ENCODE data around the gene NFKB2. TPM values are rescaled to one million over a fixed set of nuclear protein-coding genes. Genes with fewer than 3 reads are reported as not detected.

Gene NFKB2
- total and polyA plus RNA-seq, 4 donors, result 6.4 to 16.6 (median 12.2) TPM

DNA sequence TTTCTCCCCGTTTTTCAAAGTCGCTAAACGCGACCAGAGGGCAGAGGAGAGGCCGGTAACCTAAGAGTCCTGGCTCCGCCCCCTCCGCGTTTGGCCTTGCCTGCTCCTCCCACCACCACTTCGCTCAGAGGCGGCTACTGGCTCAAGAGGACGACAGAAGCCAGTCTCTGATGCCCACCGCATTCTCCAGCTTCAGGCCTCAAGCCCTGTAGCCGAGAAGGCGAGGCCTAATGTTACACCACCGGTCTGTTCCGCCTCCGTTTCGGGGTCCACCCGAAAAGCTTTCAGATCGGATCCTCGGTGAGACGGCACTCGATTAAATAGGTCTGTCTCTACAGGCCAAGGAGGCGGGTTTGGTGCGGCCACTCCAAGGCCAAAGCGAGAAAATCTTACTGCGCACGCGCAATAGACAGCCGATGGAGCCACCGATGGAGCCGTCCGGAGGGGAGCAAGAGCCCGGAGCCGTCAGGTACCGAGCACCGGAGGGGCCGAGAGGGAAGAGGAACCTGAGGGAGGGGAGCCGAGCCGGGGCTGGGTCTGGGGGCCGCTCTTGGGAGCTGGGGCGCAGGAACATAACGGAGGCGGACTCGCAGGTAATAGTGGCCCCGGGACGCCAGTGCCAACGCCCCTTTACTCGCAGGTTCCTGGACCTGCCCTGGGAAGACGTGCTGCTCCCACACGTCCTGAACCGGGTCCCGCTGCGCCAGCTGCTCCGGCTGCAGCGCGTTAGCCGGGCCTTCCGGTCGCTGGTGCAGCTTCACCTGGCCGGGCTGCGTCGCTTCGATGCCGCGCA lies 25.4 kb downstream of the NFKB2 start, which contains the start of gene FBXL15:
TSS of gene FBXL15 (plus strand) at position 123 of the 793 bp plus-strand sequence. CDS start at position 417, 294 bp downstream.
- Histone ChIP-seq H3K36me3 (ENCODE audit: control insufficient read depth, insufficient read depth, low read length) (peaks cover 43% of the 10 kb centered on the region), H3K4me3 (ENCODE audit: low read depth, low read length) (peak within 1 kb of the TSS; percentile 95), H3K4me1 (ENCODE audit: control insufficient read depth, insufficient read depth, low read length) (peaks cover 81% of the 10 kb centered on the region), H3K27ac (ENCODE audit: low read depth, low read length) (peak within 1 kb of the TSS; percentile 96), H3K27me3 (ENCODE audit: control insufficient read depth, insufficient read depth, low read length) (peaks cover 3% of the 10 kb centered on the region), H3K9me3 (ENCODE audit: control insufficient read depth, insufficient read depth, low read length) (no peaks in the 10 kb centered on the region)
- DNase-seq (ENCODE audit: low read depth in 4 of 6, low spot score in 6 of 6), result peak; percentile 97 to 100 (median 98)
- 0% methylated on average over 66 of the region's 66 CpGs for whole genome bisulfite sequencing (ENCODE audit: insufficient coverage)

DNA sequence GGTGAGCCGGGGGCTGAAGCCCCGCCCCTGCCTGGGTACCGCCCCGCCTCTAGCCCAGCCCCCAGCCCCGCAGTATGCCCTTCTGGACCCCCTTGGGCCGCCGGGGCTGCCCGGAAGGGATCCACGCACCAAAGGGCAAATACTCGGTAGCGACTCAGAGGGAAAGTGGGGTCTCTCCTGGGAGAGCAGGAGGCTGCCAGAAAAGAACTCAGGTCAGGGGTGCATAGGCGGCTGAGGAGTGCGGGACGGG lies 25.9 kb downstream of the NFKB2 start:
- Histone ChIP-seq H3K4me1 (ENCODE audit: control insufficient read depth, insufficient read depth, low read length) (peaks cover 83% of the 10 kb centered on the region), H3K4me3 (ENCODE audit: low read depth, low read length) (peak overlapping the region; percentile 95), H3K27ac (ENCODE audit: low read depth, low read length) (peak overlapping the region; percentile 96), H3K36me3 (ENCODE audit: control insufficient read depth, insufficient read depth, low read length) (peaks cover 43% of the 10 kb centered on the region), H3K27me3 (ENCODE audit: control insufficient read depth, insufficient read depth, low read length) (peaks cover 3% of the 10 kb centered on the region), H3K9me3 (ENCODE audit: control insufficient read depth, insufficient read depth, low read length) (no peaks in the 10 kb centered on the region)
- no peak for DNase-seq (ENCODE audit: low read depth in 4 of 6, low spot score in 6 of 6)
- 0% methylated on average over 14 of the region's 14 CpGs for WGBS (ENCODE audit: insufficient coverage)

DNA sequence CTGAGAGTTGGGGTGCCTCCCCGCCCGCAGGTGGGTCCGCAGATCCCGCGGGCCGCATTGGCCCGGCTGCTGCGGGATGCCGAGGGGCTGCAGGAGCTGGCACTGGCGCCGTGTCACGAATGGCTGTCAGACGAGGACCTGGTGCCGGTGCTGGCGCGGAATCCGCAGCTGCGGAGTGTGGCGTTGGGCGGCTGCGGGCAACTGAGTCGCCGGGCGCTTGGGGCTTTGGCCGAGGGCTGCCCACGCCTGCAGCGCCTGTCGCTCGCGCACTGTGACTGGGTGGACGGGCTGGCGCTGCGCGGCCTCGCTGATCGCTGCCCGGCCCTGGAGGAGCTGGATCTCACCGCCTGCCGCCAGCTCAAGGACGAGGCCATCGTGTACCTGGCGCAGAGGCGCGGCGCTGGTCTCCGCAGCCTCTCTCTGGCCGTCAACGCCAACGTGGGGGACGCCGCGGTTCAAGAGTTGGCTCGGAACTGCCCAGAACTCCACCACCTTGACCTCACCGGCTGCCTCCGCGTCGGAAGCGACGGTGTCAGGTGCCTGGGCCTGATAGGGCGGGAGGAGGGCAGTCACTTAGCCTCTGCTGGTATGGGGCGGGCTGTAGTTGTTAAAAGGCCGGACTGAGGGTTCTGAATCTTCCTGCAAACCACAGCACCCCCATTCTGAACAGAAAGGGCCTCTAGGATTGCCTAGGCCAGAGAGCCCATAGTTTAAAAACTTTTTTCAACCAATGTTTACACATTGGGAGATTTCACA lies 26.4 kb downstream of the NFKB2 start:
- H3K27me3 ChIP-seq (ENCODE audit: control insufficient read depth, insufficient read depth, low read length), result peaks cover 3% of the 10 kb centered on the region
- 2% methylated on average over 50 of the region's 62 CpGs for WGBS (ENCODE audit: insufficient coverage)
- peaks cover 38% of the 10 kb centered on the region for H3K36me3 ChIP-seq (ENCODE audit: control insufficient read depth, insufficient read depth, low read length)
- no peak for DNase-seq (ENCODE audit: low read depth in 4 of 6, low spot score in 6 of 6)
- H3K27ac ChIP-seq (ENCODE audit: low read depth, low read length), result peak overlapping the region; percentile 96
- peaks cover 83% of the 10 kb centered on the region for H3K4me1 ChIP-seq (ENCODE audit: control insufficient read depth, insufficient read depth, low read length)
- peak overlapping the region; percentile 95 for H3K4me3 ChIP-seq (ENCODE audit: low read depth, low read length)
- no peaks in the 10 kb centered on the region for H3K9me3 ChIP-seq (ENCODE audit: control insufficient read depth, insufficient read depth, low read length)

DNA sequence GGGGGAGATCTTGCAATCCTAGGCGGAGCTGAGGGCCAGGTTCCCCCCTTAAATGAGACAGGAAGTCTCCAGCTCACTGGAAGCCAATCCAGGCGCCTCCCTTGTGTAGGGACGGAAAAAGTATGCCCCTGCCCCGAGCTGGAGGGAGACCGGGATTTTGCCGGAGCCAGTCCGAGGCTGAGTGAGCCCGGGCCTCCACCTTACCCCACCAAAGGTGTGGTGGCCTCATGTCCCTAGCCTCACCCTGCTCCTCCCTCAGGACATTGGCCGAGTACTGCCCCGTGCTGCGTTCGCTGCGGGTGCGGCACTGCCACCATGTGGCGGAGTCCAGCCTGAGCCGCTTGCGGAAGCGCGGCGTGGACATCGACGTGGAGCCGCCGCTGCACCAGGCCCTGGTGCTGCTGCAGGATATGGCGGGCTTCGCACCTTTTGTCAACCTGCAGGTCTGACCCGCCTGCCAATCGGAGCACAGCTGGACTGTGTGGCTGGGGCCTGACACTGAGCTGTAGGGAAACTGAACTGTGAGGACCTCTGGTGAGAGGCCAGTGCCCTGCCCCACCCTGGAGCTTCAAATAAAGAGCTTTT lies 27.1 kb downstream of the NFKB2 start:
- peak in 2 of 6 donors; percentile 73 to 74 for DNase-seq (ENCODE audit: low read depth in 4 of 6, low spot score in 6 of 6)
- H3K27ac ChIP-seq (ENCODE audit: low read depth, low read length), result peak overlapping the region; percentile 16
- WGBS (ENCODE audit: insufficient coverage), result 11% methylated on average over 27 of the region's 28 CpGs

DNA sequence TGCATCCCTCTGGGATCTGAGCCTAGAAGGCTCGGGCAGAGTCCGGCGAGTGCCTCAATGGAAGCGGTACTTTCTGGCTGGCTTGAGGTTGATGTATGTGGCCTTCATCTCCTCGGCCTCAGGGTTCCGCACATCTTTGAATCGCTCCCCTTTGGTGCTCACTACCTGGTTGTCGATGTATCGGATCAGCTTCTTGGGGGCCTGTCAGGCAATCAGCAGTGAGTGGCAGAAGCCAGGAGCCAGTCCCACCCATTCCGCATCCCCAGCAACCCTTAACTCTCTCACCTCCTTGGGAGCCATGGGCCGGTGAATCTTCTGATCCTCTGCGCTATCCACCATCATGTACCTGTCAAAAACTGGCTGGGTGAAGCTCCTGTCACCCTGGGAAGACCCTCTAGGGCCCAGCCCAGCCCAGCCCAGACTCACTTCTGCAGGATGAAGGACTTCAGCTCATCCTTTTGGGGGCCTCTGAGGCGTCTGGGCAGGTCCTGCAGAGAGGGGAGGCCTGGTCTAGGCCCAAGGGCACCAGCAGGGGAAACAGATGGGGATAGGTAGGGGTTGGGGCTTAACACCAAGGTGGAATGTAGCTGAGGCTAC lies 28.0 kb downstream of the NFKB2 start:
- DNase-seq (ENCODE audit: low read depth in 4 of 6, low spot score in 6 of 6), result no peak
- no peaks in the 10 kb centered on the region for H3K9me3 ChIP-seq (ENCODE audit: control insufficient read depth, insufficient read depth, low read length)
- H3K36me3 ChIP-seq (ENCODE audit: control insufficient read depth, insufficient read depth, low read length), result peaks cover 37% of the 10 kb centered on the region
- H3K4me1 ChIP-seq (ENCODE audit: control insufficient read depth, insufficient read depth, low read length), result peaks cover 77% of the 10 kb centered on the region
- WGBS (ENCODE audit: insufficient coverage), result 92% methylated on average over 9 of the region's 13 CpGs
- peaks cover 3% of the 10 kb centered on the region for H3K27me3 ChIP-seq (ENCODE audit: control insufficient read depth, insufficient read depth, low read length)
- no peak overlapping the region for H3K27ac ChIP-seq (ENCODE audit: low read depth, low read length)
- peak overlapping the region; percentile 37 for H3K4me3 ChIP-seq (ENCODE audit: low read depth, low read length)

More for the DNA sequence above, 27.1 kb downstream of the NFKB2 start:
- Histone ChIP-seq H3K4me3 (ENCODE audit: low read depth, low read length) (peak overlapping the region; percentile 95), H3K27me3 (ENCODE audit: control insufficient read depth, insufficient read depth, low read length) (peaks cover 3% of the 10 kb centered on the region), H3K9me3 (ENCODE audit: control insufficient read depth, insufficient read depth, low read length) (no peaks in the 10 kb centered on the region), H3K36me3 (ENCODE audit: control insufficient read depth, insufficient read depth, low read length) (peaks cover 37% of the 10 kb centered on the region), H3K4me1 (ENCODE audit: control insufficient read depth, insufficient read depth, low read length) (peaks cover 81% of the 10 kb centered on the region)

DNA sequence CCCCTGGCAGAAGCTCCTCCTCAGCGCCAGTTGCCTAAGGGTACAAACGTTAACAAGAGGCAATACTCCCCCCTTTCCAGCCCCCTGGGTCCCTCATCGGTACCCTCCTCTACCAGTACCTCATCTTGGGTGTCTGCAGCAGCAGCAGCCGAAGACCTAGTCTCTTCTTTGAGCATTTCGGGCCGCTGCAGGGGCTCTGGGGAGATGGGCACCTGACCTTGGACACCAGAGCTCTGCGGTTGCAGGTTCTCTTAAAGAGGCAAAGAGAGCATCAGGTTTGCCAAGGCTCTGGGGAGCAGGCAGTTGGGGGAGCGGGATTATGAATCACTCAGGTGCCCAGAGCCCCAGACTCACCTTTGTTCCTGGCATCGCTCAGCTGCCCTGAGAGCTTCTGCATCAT lies 28.6 kb downstream of the NFKB2 start:
- Histone ChIP-seq H3K27ac (ENCODE audit: low read depth, low read length) (peak overlapping the region; percentile 73), H3K9me3 (ENCODE audit: control insufficient read depth, insufficient read depth, low read length) (no peaks in the 10 kb centered on the region), H3K36me3 (ENCODE audit: control insufficient read depth, insufficient read depth, low read length) (peaks cover 37% of the 10 kb centered on the region), H3K27me3 (ENCODE audit: control insufficient read depth, insufficient read depth, low read length) (no peaks in the 10 kb centered on the region), H3K4me3 (ENCODE audit: low read depth, low read length) (peak overlapping the region; percentile 37), H3K4me1 (ENCODE audit: control insufficient read depth, insufficient read depth, low read length) (peaks cover 70% of the 10 kb centered on the region)
- 96% methylated on average over 8 of the region's 9 CpGs for WGBS (ENCODE audit: insufficient coverage)
- no peak for DNase-seq (ENCODE audit: low read depth in 4 of 6, low spot score in 6 of 6)

DNA sequence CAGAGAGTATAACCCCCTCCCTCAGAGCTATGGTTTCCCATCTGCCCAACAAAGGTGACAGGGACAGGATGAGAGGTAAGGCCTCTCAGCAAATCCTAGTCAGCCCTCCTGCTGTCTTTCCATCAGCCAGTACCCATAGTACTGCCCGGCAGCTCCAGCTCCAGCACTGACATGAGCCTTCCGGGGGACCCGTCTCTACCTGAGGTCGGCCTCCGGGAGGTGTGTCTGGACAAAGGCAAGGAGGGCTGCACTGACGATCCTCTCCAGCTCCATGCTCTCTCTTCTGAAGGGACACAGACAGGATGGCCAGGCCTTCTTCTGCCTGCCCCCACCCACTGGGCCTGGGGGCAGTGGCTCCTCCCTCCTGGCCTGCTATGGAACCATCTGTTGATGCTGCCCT lies 29.4 kb downstream of the NFKB2 start:
- H3K27me3 ChIP-seq (ENCODE audit: control insufficient read depth, insufficient read depth, low read length), result no peaks in the 10 kb centered on the region
- peaks cover 37% of the 10 kb centered on the region for H3K36me3 ChIP-seq (ENCODE audit: control insufficient read depth, insufficient read depth, low read length)
- H3K4me1 ChIP-seq (ENCODE audit: control insufficient read depth, insufficient read depth, low read length), result peaks cover 62% of the 10 kb centered on the region
- DNase-seq (ENCODE audit: low read depth in 4 of 6, low spot score in 6 of 6), result no peak
- H3K9me3 ChIP-seq (ENCODE audit: control insufficient read depth, insufficient read depth, low read length), result no peaks in the 10 kb centered on the region
- H3K4me3 ChIP-seq (ENCODE audit: low read depth, low read length), result peak overlapping the region; percentile 37
- H3K27ac ChIP-seq (ENCODE audit: low read depth, low read length), result peak overlapping the region; percentile 73
- 86% methylated on average over 6 of the region's 6 CpGs for WGBS (ENCODE audit: insufficient coverage)

DNA sequence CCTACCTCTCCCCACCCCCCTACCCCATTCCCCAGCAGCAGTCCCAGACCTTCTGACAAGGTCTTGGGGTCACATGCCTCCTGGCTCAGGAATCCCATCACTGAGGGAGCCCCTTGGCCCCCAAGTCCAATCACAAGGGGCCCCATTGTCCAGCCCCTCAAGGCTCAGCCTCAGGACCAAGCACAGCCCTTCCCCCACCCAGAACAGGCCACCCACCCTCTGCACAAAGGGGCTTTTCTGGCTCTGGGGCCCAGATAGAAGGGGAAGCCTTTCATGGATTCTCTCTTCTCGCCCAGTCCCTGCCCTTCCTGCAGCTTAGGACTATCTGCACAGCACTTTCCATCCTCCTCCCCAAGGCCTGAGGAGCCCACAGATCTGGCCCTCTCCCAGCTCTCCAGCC lies 29.9 kb downstream of the NFKB2 start:
- 27% methylated on average over 1 of the region's 1 CpG for WGBS (ENCODE audit: insufficient coverage)

DNA sequence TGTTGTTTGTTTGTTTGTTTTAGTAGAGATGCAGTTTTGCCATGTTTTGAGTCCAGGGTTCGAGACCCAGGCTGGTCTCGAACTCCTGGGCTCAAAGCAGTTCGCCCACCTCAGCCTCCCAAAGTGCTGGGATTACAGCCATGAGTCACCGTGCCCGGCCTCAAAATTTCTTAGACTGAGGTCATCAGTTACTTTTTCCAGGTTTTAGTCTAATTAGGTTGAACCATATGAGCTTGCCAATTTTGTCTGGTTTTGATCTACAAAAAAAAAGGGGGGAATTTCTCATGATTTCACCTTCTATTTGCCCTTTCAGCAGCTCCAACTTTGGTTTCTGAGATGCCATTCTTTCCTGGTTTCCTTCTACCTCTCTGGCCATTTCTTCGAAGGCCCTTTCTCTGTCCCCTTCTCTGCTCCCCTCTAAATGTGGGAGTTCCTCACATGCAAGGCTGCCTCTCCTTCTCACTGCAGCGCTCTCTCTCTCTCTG lies 31.3 kb downstream of the NFKB2 start:
- Histone ChIP-seq H3K27me3 (ENCODE audit: control insufficient read depth, insufficient read depth, low read length) (no peaks in the 10 kb centered on the region), H3K9me3 (ENCODE audit: control insufficient read depth, insufficient read depth, low read length) (no peaks in the 10 kb centered on the region), H3K27ac (ENCODE audit: low read depth, low read length) (peak overlapping the region; percentile 50), H3K4me1 (ENCODE audit: control insufficient read depth, insufficient read depth, low read length) (peaks cover 58% of the 10 kb centered on the region), H3K4me3 (ENCODE audit: low read depth, low read length) (no peak overlapping the region), H3K36me3 (ENCODE audit: control insufficient read depth, insufficient read depth, low read length) (peaks cover 40% of the 10 kb centered on the region)
- DNase-seq (ENCODE audit: low read depth in 4 of 6, low spot score in 6 of 6), result no peak
- 94% methylated on average over 5 of the region's 7 CpGs for WGBS (ENCODE audit: insufficient coverage)

More for the DNA sequence above, 29.9 kb downstream of the NFKB2 start:
- H3K36me3 ChIP-seq (ENCODE audit: control insufficient read depth, insufficient read depth, low read length), result peaks cover 38% of the 10 kb centered on the region
- no peak overlapping the region for H3K4me3 ChIP-seq (ENCODE audit: low read depth, low read length)
- H3K4me1 ChIP-seq (ENCODE audit: control insufficient read depth, insufficient read depth, low read length), result peaks cover 57% of the 10 kb centered on the region
- no peaks in the 10 kb centered on the region for H3K27me3 ChIP-seq (ENCODE audit: control insufficient read depth, insufficient read depth, low read length)
- H3K27ac ChIP-seq (ENCODE audit: low read depth, low read length), result peak overlapping the region; percentile 50
- peak in 2 of 6 donors; percentile 11 to 63 for DNase-seq (ENCODE audit: low read depth in 4 of 6, low spot score in 6 of 6)
- H3K9me3 ChIP-seq (ENCODE audit: control insufficient read depth, insufficient read depth, low read length), result no peaks in the 10 kb centered on the region

Measured in spinal cord (tissue), 10 donors.